ENCODE data around the gene NBPF20.
A peak's percentile ranks its signal among the peaks of the same experiment; 100 is the strongest.
"Not testable (repeated sequence)": the region's sequence is repeated elsewhere in the genome, so short reads cannot be mapped to it uniquely, and the experiment has no call there.

NBPF20 gene

DNA sequence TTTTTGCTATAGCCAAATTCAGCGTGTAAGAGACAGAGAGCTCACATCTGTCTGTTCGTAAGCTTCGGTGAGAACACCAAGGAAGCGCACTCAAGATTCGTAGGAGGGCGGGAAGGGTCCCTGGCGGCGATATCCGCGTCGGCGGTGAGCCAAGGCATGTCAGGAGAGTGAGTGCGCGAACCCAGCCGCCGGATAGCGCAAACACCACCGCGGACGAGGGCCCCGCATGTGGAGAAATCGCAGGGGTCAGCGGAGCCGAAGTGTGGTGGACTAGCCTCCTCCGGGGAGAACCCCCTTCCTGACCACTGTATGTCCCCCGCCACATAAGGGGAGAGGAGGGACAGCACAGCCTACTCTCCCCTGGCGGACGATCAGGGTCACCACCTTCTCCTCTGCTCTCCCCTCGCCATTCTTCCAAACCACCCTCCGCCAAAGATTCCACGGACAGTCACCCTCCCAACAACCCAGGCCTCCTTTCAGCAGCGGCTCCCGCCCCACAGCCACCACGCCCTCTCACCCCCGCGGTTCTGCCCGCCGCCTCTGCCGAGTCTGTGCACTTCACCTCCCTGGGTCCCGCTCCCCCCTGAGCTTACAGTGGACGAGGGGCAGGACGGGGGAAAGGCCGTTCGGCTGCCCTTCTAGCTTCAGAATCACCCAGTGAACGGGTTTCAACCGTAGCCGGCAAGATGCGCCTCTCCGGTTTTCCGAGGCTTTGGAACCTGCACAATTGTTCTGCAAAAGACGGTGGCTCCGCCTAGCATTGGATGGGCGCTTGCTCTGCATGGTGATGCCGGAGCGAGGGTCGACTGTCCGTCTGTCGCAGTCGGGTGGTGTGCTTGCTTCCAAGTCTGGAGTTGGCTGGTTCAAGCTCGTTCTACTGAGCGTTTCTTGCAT lies 6.2 kb upstream of the NBPF20 start:
- H3K27ac ChIP-seq = not testable (repeated sequence)

DNA sequence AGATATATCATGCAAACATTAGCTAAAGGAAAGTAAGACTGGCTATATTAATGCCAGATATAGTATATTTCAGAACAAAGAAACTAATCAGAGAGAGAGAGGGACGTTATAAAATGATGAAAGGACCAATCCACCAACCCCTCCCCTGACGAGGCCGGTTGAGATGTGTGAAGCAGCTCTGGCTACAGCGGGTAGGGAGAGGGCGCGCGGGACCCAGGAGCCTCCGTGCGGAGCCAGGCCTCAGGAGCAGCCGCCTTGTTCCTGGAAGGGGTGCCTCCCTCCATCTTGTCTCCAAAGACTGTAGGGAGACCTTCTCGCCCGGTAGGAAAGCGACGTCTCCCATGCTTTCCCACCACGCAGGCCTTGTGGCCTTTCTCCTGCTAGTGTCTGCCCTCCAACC lies 5.4 kb upstream of the NBPF20 start:
- H3K27ac ChIP-seq = not testable (repeated sequence)

DNA sequence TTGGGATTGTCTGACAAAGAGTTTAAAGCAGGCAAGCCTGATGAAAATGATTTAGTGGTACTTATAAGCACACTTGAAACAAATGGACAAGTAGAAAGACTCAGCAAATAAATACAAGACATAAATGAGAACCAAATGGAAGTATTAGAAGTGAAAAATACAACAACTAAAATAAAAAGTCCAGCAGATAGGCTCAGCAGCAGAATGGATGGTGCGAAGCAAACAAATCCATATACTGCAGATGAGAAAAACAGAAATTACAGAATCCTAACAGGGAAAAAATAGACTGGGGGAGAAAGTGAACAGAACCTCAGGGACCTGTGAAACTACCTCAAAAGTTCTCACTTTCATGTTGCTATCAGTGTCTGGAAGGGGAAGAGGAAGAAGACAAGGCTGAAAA lies 3.9 kb upstream of the NBPF20 start:
- not testable (repeated sequence) for H3K27ac ChIP-seq

DNA sequence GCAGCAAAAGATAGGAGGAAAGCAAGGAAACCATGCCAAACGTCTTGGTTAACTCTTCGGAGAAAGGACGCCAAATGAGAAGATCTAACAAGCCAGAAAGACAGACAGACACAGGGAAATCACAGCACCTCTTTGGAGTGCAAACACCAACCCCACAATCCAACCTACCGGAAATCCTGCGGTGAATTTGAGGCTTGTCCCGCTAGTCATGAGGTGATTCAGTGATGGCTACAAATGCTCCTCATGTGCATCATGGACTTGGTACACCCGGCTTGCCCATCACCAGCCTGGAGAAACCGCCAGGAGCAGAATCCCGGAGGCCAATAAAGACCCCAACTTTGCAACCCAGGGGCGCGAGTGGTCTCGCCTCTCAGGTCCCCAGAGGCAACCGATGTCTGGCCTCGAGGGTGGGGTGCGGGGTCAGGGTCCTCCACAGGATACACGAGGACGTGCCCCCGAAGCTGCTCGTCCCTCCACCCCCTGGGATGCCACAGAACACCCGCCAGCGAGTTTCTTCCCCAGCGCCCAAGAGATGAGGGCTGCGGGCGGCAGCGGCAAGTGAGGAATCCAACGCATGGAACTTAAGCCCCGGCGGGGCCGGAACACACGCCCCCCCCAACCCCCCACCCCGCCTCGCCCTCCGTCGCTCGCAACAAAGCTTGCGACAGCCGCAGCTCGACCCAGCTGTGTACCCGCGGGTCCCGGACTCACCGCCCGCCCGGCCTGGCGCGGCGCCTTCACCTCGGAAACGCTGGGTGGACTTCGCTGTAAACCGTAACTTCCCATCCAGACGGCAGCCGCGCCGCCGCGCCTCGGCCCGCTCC lies 579 bp downstream of the NBPF20 start:
- H3K27ac ChIP-seq = peak overlapping the region; percentile 66

DNA sequence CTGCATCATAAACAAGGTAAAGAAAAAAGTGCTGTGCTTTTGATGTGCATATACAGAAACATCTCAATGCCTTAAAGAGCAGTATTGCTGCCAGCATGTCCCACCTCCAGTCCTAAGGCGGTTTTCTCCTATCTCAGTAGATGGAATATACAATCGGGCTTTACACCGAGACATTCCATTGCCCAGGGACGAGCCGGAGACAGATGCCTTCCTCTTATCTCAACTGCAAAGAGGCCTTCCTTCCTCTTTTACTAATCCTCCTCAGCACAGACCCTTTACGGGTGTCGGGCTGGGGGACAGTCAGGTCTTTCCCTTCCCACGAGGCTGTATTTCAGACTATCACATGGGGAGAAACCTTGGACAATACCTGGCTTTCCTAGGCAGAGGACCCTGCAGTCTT lies 10.3 kb downstream of the NBPF20 start:
- H3K27ac ChIP-seq = not testable (repeated sequence)

DNA sequence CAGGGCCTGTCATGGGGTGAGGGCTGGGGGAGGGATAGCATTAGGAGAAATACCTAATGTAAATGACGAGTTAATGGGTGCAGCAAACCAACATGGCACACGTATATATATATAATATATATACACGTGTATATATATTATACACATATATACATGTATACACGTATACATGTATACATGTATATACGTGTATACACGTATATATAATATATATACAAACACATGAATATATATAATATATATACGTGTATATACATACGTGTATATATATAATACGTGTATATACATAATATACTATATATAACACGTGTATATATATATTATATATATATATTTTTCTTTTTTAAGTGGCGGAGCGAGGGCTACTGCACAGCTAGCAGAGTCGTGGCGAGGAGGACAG lies 18.1 kb downstream of the NBPF20 start:
- not testable (repeated sequence) for H3K27ac ChIP-seq

DNA sequence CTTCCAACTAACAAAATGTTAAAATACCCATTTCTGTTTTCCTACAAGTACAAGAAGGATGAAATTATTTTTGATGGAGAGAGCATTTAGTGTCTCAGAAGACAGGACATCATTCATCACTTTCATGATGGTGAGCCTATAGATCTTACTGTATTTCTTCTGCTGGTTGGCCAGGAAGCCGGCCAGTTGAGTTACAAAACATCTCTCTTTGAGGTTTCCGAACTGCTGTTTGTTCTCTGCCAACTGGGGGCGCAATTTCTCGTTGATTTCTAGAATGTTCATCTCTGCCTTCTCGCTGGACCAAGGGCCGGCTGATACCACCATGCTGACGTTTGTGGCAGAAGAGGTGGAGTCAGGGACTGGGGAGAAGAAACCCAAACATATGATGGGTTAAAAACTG lies 20.5 kb downstream of the NBPF20 start:
- TF ChIP-seq, protein P1, sequence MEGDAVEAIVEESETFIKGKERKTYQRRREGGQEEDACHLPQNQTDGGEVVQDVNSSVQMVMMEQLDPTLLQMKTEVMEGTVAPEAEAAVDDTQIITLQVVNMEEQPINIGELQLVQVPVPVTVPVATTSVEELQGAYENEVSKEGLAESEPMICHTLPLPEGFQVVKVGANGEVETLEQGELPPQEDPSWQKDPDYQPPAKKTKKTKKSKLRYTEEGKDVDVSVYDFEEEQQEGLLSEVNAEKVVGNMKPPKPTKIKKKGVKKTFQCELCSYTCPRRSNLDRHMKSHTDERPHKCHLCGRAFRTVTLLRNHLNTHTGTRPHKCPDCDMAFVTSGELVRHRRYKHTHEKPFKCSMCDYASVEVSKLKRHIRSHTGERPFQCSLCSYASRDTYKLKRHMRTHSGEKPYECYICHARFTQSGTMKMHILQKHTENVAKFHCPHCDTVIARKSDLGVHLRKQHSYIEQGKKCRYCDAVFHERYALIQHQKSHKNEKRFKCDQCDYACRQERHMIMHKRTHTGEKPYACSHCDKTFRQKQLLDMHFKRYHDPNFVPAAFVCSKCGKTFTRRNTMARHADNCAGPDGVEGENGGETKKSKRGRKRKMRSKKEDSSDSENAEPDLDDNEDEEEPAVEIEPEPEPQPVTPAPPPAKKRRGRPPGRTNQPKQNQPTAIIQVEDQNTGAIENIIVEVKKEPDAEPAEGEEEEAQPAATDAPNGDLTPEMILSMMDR (conservative IDR thresholded peaks at IDR 0.05) = peak; percentile 12; the same call in 1 of the 2 replicates
- not testable (repeated sequence) for H3K27ac ChIP-seq

DNA sequence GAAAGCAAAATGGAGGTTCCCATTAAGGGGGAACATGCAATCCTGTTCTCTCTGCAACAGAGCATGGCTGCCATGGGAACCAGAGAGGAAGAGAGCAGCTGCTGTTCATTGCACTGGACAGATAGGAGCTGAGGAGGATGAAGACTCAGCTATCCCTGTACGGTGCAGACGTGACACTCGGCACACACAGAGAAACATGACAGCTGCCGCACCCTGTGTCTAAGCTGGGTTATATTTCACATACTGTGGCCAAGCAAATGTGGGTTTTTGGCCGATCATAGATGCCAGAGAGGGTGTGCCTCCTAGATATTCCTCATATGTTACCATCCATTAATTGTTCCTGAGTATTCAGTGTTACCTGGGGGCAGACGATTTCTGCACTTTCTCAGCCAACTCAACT lies 24.7 kb downstream of the NBPF20 start:
- H3K27ac ChIP-seq = not testable (repeated sequence)

All from C4-2B (cell line).